ENCODE measurements around the gene CTSD.

Gene CTSD

GRCh38 chr11:1784761-1785650, 21.3 kb upstream of the CTSD start:
- Histone ChIP-seq H3K18ac (ENCODE audit: low read length) (no peak overlapping the region), H2BK120ac (ENCODE audit: insufficient read depth, low read length, poor library complexity) (no peak overlapping the region), H4K8ac (ENCODE audit: low read depth, low read length) (no peak overlapping the region), H3K27me3 (ENCODE audit: insufficient read depth, low read length) (no peaks in the 10 kb centered on the region), H3K79me2 (ENCODE audit: control insufficient read depth, insufficient read depth, low read length, poor library complexity) (no peaks in the 10 kb centered on the region), H3K36me3 (ENCODE audit: control insufficient read depth in 1 of 2, insufficient read depth in 2 of 2, low read length in 2 of 2) (no peaks in the 10 kb centered on the region), H3K4me3 (ENCODE audit: low read depth, low read length) (no peak overlapping the region), H4K12ac (ENCODE audit: low read depth, low read length) (no peak overlapping the region), H3K14ac (ENCODE audit: low read length) (no peak overlapping the region), H3K9me3 (ENCODE audit: insufficient read depth, low read depth, low read length) (peaks cover 2% of the 10 kb centered on the region), H2AFZ (ENCODE audit: insufficient read depth, low read length, poor library complexity) (no peak overlapping the region), H3K4ac (ENCODE audit: low read depth, low read length) (no peak overlapping the region), H3K23ac (ENCODE audit: low read length) (no peak overlapping the region), H3K4me1 (ENCODE audit: control insufficient read depth in 1 of 2, insufficient read depth in 2 of 2, low read length in 2 of 2) (no peaks in the 10 kb centered on the region), H2BK12ac (ENCODE audit: low read length) (no peak overlapping the region), H3K27ac (ENCODE audit: low read depth, low read length) (no peak overlapping the region), H3K4me2 (ENCODE audit: low read length) (no peak overlapping the region), H3K9ac (ENCODE audit: low read length) (no peak overlapping the region), H3K79me1 (ENCODE audit: low read length) (no peaks in the 10 kb centered on the region), H2BK5ac (ENCODE audit: low read depth, low read length, poor library complexity) (no peak overlapping the region), H2AK5ac (ENCODE audit: low read length) (no peak overlapping the region), H4K91ac (ENCODE audit: low read depth, low read length) (no peak overlapping the region)
- no CpG with 5 or more reads among the region's 23 CpGs for WGBS (ENCODE audit: extremely low coverage, insufficient coverage, insufficient read length)
- DNase-seq: no peak

- no peak overlapping the region for H2AFZ ChIP-seq (ENCODE audit: insufficient read depth, low read length, poor library complexity)
- H3K79me2 ChIP-seq (ENCODE audit: control insufficient read depth, insufficient read depth, low read length, poor library complexity): no peaks in the 10 kb centered on the region
- H3K4me3 ChIP-seq (ENCODE audit: low read depth, low read length): no peak overlapping the region
- no peaks in the 10 kb centered on the region for H3K79me1 ChIP-seq (ENCODE audit: low read length)
- no CpG with 5 or more reads among the region's 24 CpGs for WGBS (ENCODE audit: extremely low coverage, insufficient coverage, insufficient read length)
- no peak overlapping the region for H3K27ac ChIP-seq (ENCODE audit: low read depth, low read length)
- H4K12ac ChIP-seq (ENCODE audit: low read depth, low read length): no peak overlapping the region
- H3K14ac ChIP-seq (ENCODE audit: low read length): no peak overlapping the region
- no peaks in the 10 kb centered on the region for H3K4me1 ChIP-seq (ENCODE audit: control insufficient read depth in 1 of 2, insufficient read depth in 2 of 2, low read length in 2 of 2)
- no peaks in the 10 kb centered on the region for H3K27me3 ChIP-seq (ENCODE audit: insufficient read depth, low read length)
- H3K4me2 ChIP-seq (ENCODE audit: low read length): no peak overlapping the region
- no peak overlapping the region for H3K9ac ChIP-seq (ENCODE audit: low read length)
- H2BK5ac ChIP-seq (ENCODE audit: low read depth, low read length, poor library complexity): no peak overlapping the region
- peaks cover 2% of the 10 kb centered on the region for H3K9me3 ChIP-seq (ENCODE audit: insufficient read depth, low read depth, low read length)
- no peak overlapping the region for H2BK12ac ChIP-seq (ENCODE audit: low read length)
- no peak overlapping the region for H4K8ac ChIP-seq (ENCODE audit: low read depth, low read length)
- DNase-seq: no peak
- H3K18ac ChIP-seq (ENCODE audit: low read length): no peak overlapping the region
- H3K4ac ChIP-seq (ENCODE audit: low read depth, low read length): no peak overlapping the region
- H3K36me3 ChIP-seq (ENCODE audit: control insufficient read depth in 1 of 2, insufficient read depth in 2 of 2, low read length in 2 of 2): no peaks in the 10 kb centered on the region
- H2AK5ac ChIP-seq (ENCODE audit: low read length): no peak overlapping the region
- no peak overlapping the region for H2BK120ac ChIP-seq (ENCODE audit: insufficient read depth, low read length, poor library complexity)
- H4K91ac ChIP-seq (ENCODE audit: low read depth, low read length): no peak overlapping the region
- H3K23ac ChIP-seq (ENCODE audit: low read length): no peak overlapping the region
Measured at GRCh38 chr11:1783725-1784529, 20.2 kb upstream of the CTSD start.

- Histone ChIP-seq H4K8ac (ENCODE audit: low read depth, low read length) (no peak overlapping the region), H3K4me3 (ENCODE audit: low read depth, low read length) (no peak overlapping the region), H3K4me2 (ENCODE audit: low read length) (no peak overlapping the region), H2AFZ (ENCODE audit: insufficient read depth, low read length, poor library complexity) (no peak overlapping the region), H2AK5ac (ENCODE audit: low read length) (no peak overlapping the region), H3K27ac (ENCODE audit: low read depth, low read length) (no peak overlapping the region), H3K27me3 (ENCODE audit: insufficient read depth, low read length) (no peaks in the 10 kb centered on the region), H2BK12ac (ENCODE audit: low read length) (no peak overlapping the region), H2BK120ac (ENCODE audit: insufficient read depth, low read length, poor library complexity) (no peak overlapping the region), H3K4ac (ENCODE audit: low read depth, low read length) (no peak overlapping the region), H3K4me1 (ENCODE audit: control insufficient read depth in 1 of 2, insufficient read depth in 2 of 2, low read length in 2 of 2) (no peaks in the 10 kb centered on the region), H4K12ac (ENCODE audit: low read depth, low read length) (no peak overlapping the region), H4K91ac (ENCODE audit: low read depth, low read length) (no peak overlapping the region), H3K79me2 (ENCODE audit: control insufficient read depth, insufficient read depth, low read length, poor library complexity) (no peaks in the 10 kb centered on the region), H3K36me3 (ENCODE audit: control insufficient read depth in 1 of 2, insufficient read depth in 2 of 2, low read length in 2 of 2) (no peaks in the 10 kb centered on the region), H3K79me1 (ENCODE audit: low read length) (no peaks in the 10 kb centered on the region), H3K18ac (ENCODE audit: low read length) (no peak overlapping the region), H3K9me3 (ENCODE audit: insufficient read depth, low read depth, low read length) (peaks cover 6% of the 10 kb centered on the region), H3K14ac (ENCODE audit: low read length) (no peak overlapping the region), H3K23ac (ENCODE audit: low read length) (no peak overlapping the region), H3K9ac (ENCODE audit: low read length) (no peak overlapping the region), H2BK5ac (ENCODE audit: low read depth, low read length, poor library complexity) (no peak overlapping the region)
- peak in 1 of 2 donors; percentile 34 for DNase-seq
- no CpG with 5 or more reads among the region's 20 CpGs for WGBS (ENCODE audit: extremely low coverage, insufficient coverage, insufficient read length)
Measured at GRCh38 chr11:1782831-1783724, 19.4 kb upstream of the CTSD start.

- Histone ChIP-seq H3K27me3 (ENCODE audit: insufficient read depth, low read length) (no peaks in the 10 kb centered on the region), H3K79me1 (ENCODE audit: low read length) (no peaks in the 10 kb centered on the region), H4K91ac (ENCODE audit: low read depth, low read length) (no peak overlapping the region), H3K9me3 (ENCODE audit: insufficient read depth, low read depth, low read length) (peaks cover 6% of the 10 kb centered on the region), H2AK5ac (ENCODE audit: low read length) (no peak overlapping the region), H3K23ac (ENCODE audit: low read length) (no peak overlapping the region), H3K79me2 (ENCODE audit: control insufficient read depth, insufficient read depth, low read length, poor library complexity) (no peaks in the 10 kb centered on the region), H2BK120ac (ENCODE audit: insufficient read depth, low read length, poor library complexity) (no peak overlapping the region), H3K4me3 (ENCODE audit: low read depth, low read length) (no peak overlapping the region), H3K4ac (ENCODE audit: low read depth, low read length) (no peak overlapping the region), H3K18ac (ENCODE audit: low read length) (no peak overlapping the region), H3K14ac (ENCODE audit: low read length) (no peak overlapping the region), H3K36me3 (ENCODE audit: control insufficient read depth in 1 of 2, insufficient read depth in 2 of 2, low read length in 2 of 2) (no peaks in the 10 kb centered on the region), H2BK5ac (ENCODE audit: low read depth, low read length, poor library complexity) (no peak overlapping the region), H2BK12ac (ENCODE audit: low read length) (no peak overlapping the region), H2AFZ (ENCODE audit: insufficient read depth, low read length, poor library complexity) (no peak overlapping the region), H3K9ac (ENCODE audit: low read length) (no peak overlapping the region), H3K4me2 (ENCODE audit: low read length) (no peak overlapping the region), H4K8ac (ENCODE audit: low read depth, low read length) (no peak overlapping the region), H4K12ac (ENCODE audit: low read depth, low read length) (no peak overlapping the region), H3K4me1 (ENCODE audit: control insufficient read depth in 1 of 2, insufficient read depth in 2 of 2, low read length in 2 of 2) (no peaks in the 10 kb centered on the region), H3K27ac (ENCODE audit: low read depth, low read length) (no peak overlapping the region)
- no CpG with 5 or more reads among the region's 13 CpGs for WGBS (ENCODE audit: extremely low coverage, insufficient coverage, insufficient read length)
- peak in 1 of 2 donors; percentile 12 for DNase-seq
Measured at GRCh38 chr11:1782031-1782590, 18.4 kb upstream of the CTSD start.
